HCT116 (cell line): ENCODE data around the gene PRSS53. TPM values are rescaled to one million over a fixed set of nuclear protein-coding genes. Genes with fewer than 3 reads are reported as not detected.

Experiments used
- ATAC-seq: fragments of 200-7000 bp; cut with Tn5 transposase; 2 replicates; pipeline ENCODE4 v1.9.1; 2020; ENCODE audit warnings: mild to moderate bottlenecking, moderate library complexity
- BruUV-seq: library from RNA; stranded (reverse); fragments of 400-500 nt; replicated peaks from 2 replicates; lab custom pipeline; 2021; lab: Mats Ljungman, UMichigan
- CTCF ChIA-PET: fragments of 300-600 bp; sonication (Branson Sonifier 250); formaldehyde crosslinking; loops from one replicate; lab custom pipeline; 2021; ENCODE audit warnings: antibody characterized with exemption; lab: Charles Lee
- POLR2A ChIA-PET: fragments of 300-600, 350-600 bp; sonication (Branson Sonifier 250); formaldehyde crosslinking; loops from one replicate; lab custom pipeline; 2021; ENCODE audit warnings: antibody characterized with exemption; lab: Charles Lee
- RAD21 ChIA-PET, 2 experiments: fragments of 300-600 bp; sonication (Branson Sonifier 250); formaldehyde crosslinking; loops; one replicate each; lab custom pipeline; 2023; ENCODE audit warnings: low total read pairs in 2 of 2; ENCODE audit not compliant: uncharacterized antibody in 2 of 2, unreplicated experiment in 2 of 2, low non-redundant PET in 1 of 2; lab: Charles Lee
- DNase-seq: peaks from one replicate; pipeline ENCODE4 v3.0.0-alpha.2; 2010; ENCODE audit warnings: low read depth, low spot score
- H2AFZ ChIP-seq: fragments of 200-600 bp; shearing (Covaris generic), sonication (generic); 2 replicates; pipeline ENCODE4 v1.6.1; 2017; ENCODE audit warnings: low read depth, mixed run types, mixed read lengths, antibody characterized with exemption, low read length; ENCODE audit not compliant: poor library complexity, severe bottlenecking
- H3K27ac ChIP-seq: 2 replicates; pipeline ENCODE4 v1.5.1; 2012; ENCODE audit warnings: low read depth, low read length
- H3K27me3 ChIP-seq: fragments of 200-600 bp; sonication (generic); 2 replicates; pipeline ENCODE4 v1.6.1; 2016; ENCODE audit warnings: mixed run types, low read length, mixed read lengths; ENCODE audit not compliant: insufficient read depth
- H3K36me3 ChIP-seq, 2 experiments: fragments of 200-500 bp in 1 of 2; fragments of 200-600 bp in 1 of 2; sonication (Bioruptor generic) in 1 of 2; sonication (generic) in 1 of 2; 2 replicates each; pipeline versions ENCODE4 v1.5.1 to v1.6.1; 2014 to 2016; ENCODE audit warnings: low read length in 2 of 2, inconsistent platforms in 1 of 2, mixed read lengths in 1 of 2, mixed run types in 1 of 2; ENCODE audit not compliant: insufficient read depth in 2 of 2, control insufficient read depth in 1 of 2
- H3K4me1 ChIP-seq, 2 experiments: fragments of 200-600 bp in 1 of 2; sonication (generic) in 1 of 2; 2 replicates each; pipeline versions ENCODE4 v1.5.1 to v1.6.1; 2012 to 2017; ENCODE audit warnings: low read length in 2 of 2, inconsistent platforms in 1 of 2, mild to moderate bottlenecking in 1 of 2, mixed read lengths in 1 of 2, mixed run types in 1 of 2, moderate library complexity in 1 of 2; ENCODE audit not compliant: insufficient read depth in 2 of 2, control insufficient read depth in 1 of 2
- H3K4me2 ChIP-seq: fragments of 200-600 bp; sonication (generic); 2 replicates; pipeline ENCODE4 v1.6.1; 2017; ENCODE audit warnings: mixed run types, low read length, mixed read lengths
- H3K4me3 ChIP-seq, 2 experiments: fragments of 200-600 bp in 1 of 2; sonication (generic) in 1 of 2; replicated peaks in 1 of 2; 2 replicates each; pipeline ENCODE4 v1.5.1; 2011 to 2016; ENCODE audit warnings: low read length in 2 of 2, control low read depth in 1 of 2, low read depth in 1 of 2, mild to moderate bottlenecking in 1 of 2, mixed read lengths in 1 of 2, mixed run types in 1 of 2
- H3K79me2 ChIP-seq: fragments of 200-600 bp; sonication (generic); 2 replicates; pipeline ENCODE4 v1.6.1; 2017; ENCODE audit warnings: mild to moderate bottlenecking, mixed run types, low read length, moderate library complexity, mixed read lengths; ENCODE audit not compliant: insufficient read depth
- H3K9ac ChIP-seq: fragments of 200-600 bp; sonication (generic); 2 replicates; pipeline ENCODE4 v1.6.1; 2016; ENCODE audit warnings: low read length, mixed read lengths
- H3K9me2 ChIP-seq: fragments of 200-600 bp; sonication (generic), shearing (Covaris generic); 2 replicates; pipeline ENCODE4 v1.6.1; 2017; ENCODE audit warnings: mixed run types, mild to moderate bottlenecking, moderate library complexity; ENCODE audit not compliant: insufficient read depth
- H3K9me3 ChIP-seq, 2 experiments: fragments of 200-500 bp in 1 of 2; fragments of 200-600 bp in 1 of 2; sonication (Bioruptor generic) in 1 of 2; sonication (generic) in 1 of 2; 2 replicates each; pipeline ENCODE4 v1.6.1; 2014 to 2017; ENCODE audit warnings: low read length in 2 of 2, mixed read lengths in 2 of 2, inconsistent platforms in 1 of 2, low read depth in 1 of 2, mild to moderate bottlenecking in 1 of 2, mixed run types in 1 of 2, moderate library complexity in 1 of 2; ENCODE audit not compliant: control insufficient read depth in 1 of 2, insufficient read depth in 1 of 2
- H4K20me1 ChIP-seq: fragments of 200-600 bp; sonication (generic), shearing (Covaris generic); 2 replicates; pipeline ENCODE4 v1.6.1; 2017; ENCODE audit warnings: mixed run types, mild to moderate bottlenecking, moderate library complexity; ENCODE audit not compliant: insufficient read depth
- EGR1 ChIP-seq: IDR thresholded peaks from 2 replicates; pipeline ENCODE4 v1.6.1; 2012; ENCODE audit warnings: low read depth
- ELF1 ChIP-seq: IDR thresholded peaks from 2 replicates; pipeline ENCODE4 v1.6.1; 2012; ENCODE audit warnings: low read depth, borderline replicate concordance
- YY1 ChIP-seq: IDR thresholded peaks from 2 replicates; pipeline ENCODE4 v1.6.1; 2011; ENCODE audit warnings: low read length, low read depth, moderate library complexity, mild to moderate bottlenecking; ENCODE audit not compliant: insufficient replicate concordance; ENCODE audit errors: extremely low read depth
- ZNF274 ChIP-seq: fragments of 200-500 bp; sonication (Bioruptor generic); IDR thresholded peaks from 2 replicates; pipeline ENCODE4 v1.6.1; 2014; ENCODE audit warnings: mild to moderate bottlenecking, low read depth, low read length, inconsistent platforms
- intact Hi-C: fragments of 100-400 bp; cut with micrococcal nuclease; formaldehyde crosslinking; loops from 2 replicates; pipeline ENCODE4 v1.10.0; 2022
- total RNA-seq: library from RNA; stranded (reverse); gene quantifications from one replicate; pipeline ENCODE4 v1.2.1, GENCODE V29; 2021; ENCODE audit not compliant: unreplicated experiment
- TF ChIP-seq, protein P1 (sequence below), 3 experiments: fragments of 200-600 bp in 1 of 3; sonication (generic) in 1 of 3; IDR thresholded peaks in 2 of 3; conservative IDR thresholded peaks in 1 of 3; 2 replicates each; pipeline ENCODE4 v1.5.1; 2012 to 2017; ENCODE audit warnings: low read depth in 2 of 3, low read length in 2 of 3, antibody characterized with exemption in 1 of 3, borderline replicate concordance in 1 of 3, control low read depth in 1 of 3, mild to moderate bottlenecking in 1 of 3, mixed read lengths in 1 of 3, mixed run types in 1 of 3, moderate library complexity in 1 of 3; ENCODE audit not compliant: insufficient read depth in 1 of 3
- TF ChIP-seq, protein P2 (sequence below): IDR thresholded peaks from 2 replicates; pipeline ENCODE4 v1.6.1; 2012; ENCODE audit warnings: low read depth

Gene PRSS53
- total RNA-seq, 1 experiment from 2014 or later, result 11.6 TPM

DNA sequence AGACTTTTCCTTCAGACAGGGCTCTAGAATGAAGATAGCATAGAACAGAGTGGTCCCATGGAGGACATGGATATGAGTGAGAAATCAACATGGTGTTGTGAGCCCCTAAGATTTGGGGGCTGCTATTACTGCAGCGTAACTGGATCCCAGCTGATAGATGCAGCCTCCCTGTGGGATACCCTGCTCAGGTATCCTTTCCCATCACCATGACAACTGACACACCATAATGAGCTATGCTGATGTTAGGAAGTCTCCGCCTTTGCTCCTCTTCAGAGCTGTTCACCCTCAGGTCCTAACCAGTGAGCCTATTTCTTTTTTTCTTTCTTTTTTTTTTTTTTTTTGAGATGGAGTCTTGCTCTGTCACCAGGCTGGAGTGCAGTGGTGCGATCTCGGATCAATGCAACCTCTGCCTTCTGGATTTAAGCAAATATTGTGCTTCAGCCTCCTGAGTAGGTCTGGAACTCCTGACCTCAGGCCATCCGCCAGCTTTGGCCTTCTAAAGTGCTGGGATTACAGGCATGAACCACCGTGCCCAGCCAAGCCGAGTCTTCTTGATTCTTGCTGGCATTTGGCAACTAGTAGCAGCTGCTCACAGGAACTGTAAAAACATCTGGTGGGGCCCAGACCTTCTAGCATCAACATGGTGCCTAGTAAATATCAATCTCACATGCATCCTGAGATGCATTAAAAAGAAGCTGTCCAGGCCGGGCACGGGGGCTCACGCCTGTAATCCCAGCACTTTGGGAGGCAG is 38.3 kb downstream of the PRSS53 start:
- ATAC-seq, result no peak
- no TSS peak for BruUV-seq
- Histone ChIP-seq H4K20me1 (no peaks in the 10 kb centered on the region), H3K27me3 (no peaks in the 10 kb centered on the region), H3K79me2 (no peaks in the 10 kb centered on the region), H3K4me1 (peaks cover 8 to 29% of the 10 kb centered on the region in 2 experiments), H3K27ac (no peak overlapping the region), H3K4me2 (no peak overlapping the region), H3K9ac (no peak overlapping the region), H3K9me3 (no peaks in the 10 kb centered on the region)
- ChIA-PET POLR2A (no interaction called here), RAD21 (no interaction called here)
- intact Hi-C loops, result no loop called here
- TF ChIP-seq EGR1, result no peak
- TF ChIP-seq, protein P1, sequence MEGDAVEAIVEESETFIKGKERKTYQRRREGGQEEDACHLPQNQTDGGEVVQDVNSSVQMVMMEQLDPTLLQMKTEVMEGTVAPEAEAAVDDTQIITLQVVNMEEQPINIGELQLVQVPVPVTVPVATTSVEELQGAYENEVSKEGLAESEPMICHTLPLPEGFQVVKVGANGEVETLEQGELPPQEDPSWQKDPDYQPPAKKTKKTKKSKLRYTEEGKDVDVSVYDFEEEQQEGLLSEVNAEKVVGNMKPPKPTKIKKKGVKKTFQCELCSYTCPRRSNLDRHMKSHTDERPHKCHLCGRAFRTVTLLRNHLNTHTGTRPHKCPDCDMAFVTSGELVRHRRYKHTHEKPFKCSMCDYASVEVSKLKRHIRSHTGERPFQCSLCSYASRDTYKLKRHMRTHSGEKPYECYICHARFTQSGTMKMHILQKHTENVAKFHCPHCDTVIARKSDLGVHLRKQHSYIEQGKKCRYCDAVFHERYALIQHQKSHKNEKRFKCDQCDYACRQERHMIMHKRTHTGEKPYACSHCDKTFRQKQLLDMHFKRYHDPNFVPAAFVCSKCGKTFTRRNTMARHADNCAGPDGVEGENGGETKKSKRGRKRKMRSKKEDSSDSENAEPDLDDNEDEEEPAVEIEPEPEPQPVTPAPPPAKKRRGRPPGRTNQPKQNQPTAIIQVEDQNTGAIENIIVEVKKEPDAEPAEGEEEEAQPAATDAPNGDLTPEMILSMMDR (IDR thresholded peaks at IDR 0.05 in 2 of 3, conservative IDR thresholded peaks at IDR 0.05 in 1 of 3; ENCODE audit: borderline replicate concordance in 1 of 3, insufficient read depth in 1 of 3, low read depth in 2 of 3, low read length in 2 of 3), result no peak
- TF ChIP-seq YY1, result no peak
- no peak for TF ChIP-seq ELF1
- no peak for TF ChIP-seq ZNF274
- TF ChIP-seq, protein P2, sequence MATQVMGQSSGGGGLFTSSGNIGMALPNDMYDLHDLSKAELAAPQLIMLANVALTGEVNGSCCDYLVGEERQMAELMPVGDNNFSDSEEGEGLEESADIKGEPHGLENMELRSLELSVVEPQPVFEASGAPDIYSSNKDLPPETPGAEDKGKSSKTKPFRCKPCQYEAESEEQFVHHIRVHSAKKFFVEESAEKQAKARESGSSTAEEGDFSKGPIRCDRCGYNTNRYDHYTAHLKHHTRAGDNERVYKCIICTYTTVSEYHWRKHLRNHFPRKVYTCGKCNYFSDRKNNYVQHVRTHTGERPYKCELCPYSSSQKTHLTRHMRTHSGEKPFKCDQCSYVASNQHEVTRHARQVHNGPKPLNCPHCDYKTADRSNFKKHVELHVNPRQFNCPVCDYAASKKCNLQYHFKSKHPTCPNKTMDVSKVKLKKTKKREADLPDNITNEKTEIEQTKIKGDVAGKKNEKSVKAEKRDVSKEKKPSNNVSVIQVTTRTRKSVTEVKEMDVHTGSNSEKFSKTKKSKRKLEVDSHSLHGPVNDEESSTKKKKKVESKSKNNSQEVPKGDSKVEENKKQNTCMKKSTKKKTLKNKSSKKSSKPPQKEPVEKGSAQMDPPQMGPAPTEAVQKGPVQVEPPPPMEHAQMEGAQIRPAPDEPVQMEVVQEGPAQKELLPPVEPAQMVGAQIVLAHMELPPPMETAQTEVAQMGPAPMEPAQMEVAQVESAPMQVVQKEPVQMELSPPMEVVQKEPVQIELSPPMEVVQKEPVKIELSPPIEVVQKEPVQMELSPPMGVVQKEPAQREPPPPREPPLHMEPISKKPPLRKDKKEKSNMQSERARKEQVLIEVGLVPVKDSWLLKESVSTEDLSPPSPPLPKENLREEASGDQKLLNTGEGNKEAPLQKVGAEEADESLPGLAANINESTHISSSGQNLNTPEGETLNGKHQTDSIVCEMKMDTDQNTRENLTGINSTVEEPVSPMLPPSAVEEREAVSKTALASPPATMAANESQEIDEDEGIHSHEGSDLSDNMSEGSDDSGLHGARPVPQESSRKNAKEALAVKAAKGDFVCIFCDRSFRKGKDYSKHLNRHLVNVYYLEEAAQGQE, result no peak
- TF ChIP-seq, all 23 proteins: peak for 0
- CTCF ChIA-PET, result no interaction called here
- Histone ChIP-seq H2AFZ (no peak overlapping the region), H3K4me3 (no peak overlapping the region), H3K36me3 (no peaks in the 10 kb centered on the region), H3K9me2 (no peaks in the 10 kb centered on the region)
- no peak for DNase-seq
